Right renal cortex interstitium (tissue), 3 donors: Measurements from ENCODE around the gene PLXND1. TPM values are rescaled to one million over a fixed set of nuclear protein-coding genes. Genes with fewer than 3 reads are reported as not detected.
A peak's percentile ranks its signal among the peaks of the same experiment; 100 is the strongest.
"Not testable (repeated sequence)": the region's sequence is repeated elsewhere in the genome, so short reads cannot be mapped to it uniquely, and the experiment has no call there.

ENCODE experiments used
- DNase-seq, 3 donors: peaks; one replicate each; pipeline ENCODE4 v3.0.0-alpha.2; 2013; ENCODE audit warnings: low read depth in 3 of 3, low spot score in 2 of 3
- polyA plus RNA-seq, 3 donors: library from polyadenylated mRNA; unstranded; fragments of 120-200 nt; gene quantifications; one replicate each; pipeline ENCODE4 v1.2.1, GENCODE V29; 2013; ENCODE audit not compliant: insufficient read length in 3 of 3

The PLXND1 gene
- 100 to 1,000 TPM; 105 to 132 (median 117) TPM for polyA plus RNA-seq

DNA sequence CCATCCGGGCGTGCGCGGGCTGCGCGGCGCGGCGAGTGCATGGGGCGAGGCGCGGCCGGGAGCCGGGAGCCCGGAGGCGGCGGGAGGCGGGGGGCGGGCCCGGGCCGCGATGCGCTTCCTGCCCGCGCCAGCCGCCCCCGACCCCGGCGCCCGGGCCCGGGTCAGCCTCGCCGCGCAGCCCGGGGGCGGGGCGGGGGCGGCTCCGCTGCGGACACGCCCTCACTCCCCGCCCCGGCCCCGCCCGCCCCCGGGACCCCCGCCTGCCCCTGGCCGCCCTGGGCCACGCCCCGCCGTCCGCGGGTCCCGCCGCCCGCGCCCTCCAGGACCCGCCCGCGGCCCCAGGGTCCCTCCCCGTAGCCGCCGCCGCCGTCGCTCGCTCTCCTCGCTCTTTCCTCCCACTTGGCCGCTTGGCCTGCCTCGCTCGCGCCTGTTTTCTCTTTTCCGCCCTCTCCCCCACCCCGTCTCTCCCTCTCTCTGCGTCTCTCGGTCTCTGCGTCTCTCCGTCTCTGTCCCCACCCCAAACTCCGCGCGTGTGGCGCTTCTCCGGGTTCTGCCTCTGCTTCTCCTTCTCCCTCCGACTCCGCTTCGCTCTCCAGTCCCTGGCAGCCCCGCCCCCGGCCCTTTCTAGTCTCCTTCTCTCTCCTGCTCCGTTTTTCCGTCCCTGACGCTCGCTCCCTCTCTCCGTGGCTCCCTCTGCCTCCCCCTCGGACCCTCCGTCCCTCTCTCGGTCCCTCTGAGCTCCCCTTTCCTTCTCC is at the start of gene PLXND1:
Gene PLXND1, minus strand, starts transcription at position 41 of the 755 bp plus-strand sequence. Its CDS starts 37 bp downstream, at position 4.
- DNase-seq = no peak

DNA sequence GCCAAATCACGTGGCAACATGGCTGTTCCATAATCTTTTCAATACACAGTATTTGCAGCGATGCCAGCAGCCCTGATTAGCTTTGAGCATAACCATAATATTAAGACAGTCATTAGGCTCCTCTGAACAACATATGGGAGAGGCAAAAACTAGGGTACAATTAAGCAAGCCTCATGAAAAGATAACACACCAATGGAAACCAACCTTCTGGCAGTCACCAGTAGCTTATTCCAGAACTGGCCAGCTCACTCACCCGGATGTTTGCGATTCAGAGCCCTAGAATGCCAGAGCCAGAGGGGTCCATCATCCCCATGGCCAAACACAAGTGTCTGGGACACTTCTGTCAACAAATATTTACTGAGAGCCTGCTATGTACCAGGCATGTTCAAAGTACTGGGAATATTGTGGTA is 48.8 kb upstream of the PLXND1 start:
- DNase-seq = no peak

- no peak for DNase-seq
These were observed 47.7 kb upstream of the PLXND1 start for GRCh38 chr3:129654131-129654530.

DNA sequence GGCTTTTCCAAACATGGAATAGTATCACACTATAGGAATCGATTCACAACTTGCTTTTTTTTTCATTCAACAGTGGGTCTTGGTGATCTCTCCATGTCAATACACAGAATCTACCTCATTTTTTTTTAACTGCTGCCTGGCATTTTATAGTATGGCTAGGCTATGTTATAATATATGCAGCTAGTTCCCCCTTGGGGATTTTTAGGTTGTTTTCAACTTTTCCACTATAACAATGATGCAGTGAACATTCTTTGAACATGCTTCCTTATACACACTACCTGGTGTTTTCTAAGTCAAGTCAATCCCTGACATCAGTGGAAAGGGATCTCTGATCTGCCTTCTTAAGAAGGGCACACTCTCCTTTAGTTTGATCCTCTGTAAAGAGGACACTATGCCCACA is 46.5 kb upstream of the PLXND1 start:
- no peak for DNase-seq

- DNase-seq = no peak
These were observed 45.1 kb upstream of the PLXND1 start for GRCh38 chr3:129651435-129652202.

DNA sequence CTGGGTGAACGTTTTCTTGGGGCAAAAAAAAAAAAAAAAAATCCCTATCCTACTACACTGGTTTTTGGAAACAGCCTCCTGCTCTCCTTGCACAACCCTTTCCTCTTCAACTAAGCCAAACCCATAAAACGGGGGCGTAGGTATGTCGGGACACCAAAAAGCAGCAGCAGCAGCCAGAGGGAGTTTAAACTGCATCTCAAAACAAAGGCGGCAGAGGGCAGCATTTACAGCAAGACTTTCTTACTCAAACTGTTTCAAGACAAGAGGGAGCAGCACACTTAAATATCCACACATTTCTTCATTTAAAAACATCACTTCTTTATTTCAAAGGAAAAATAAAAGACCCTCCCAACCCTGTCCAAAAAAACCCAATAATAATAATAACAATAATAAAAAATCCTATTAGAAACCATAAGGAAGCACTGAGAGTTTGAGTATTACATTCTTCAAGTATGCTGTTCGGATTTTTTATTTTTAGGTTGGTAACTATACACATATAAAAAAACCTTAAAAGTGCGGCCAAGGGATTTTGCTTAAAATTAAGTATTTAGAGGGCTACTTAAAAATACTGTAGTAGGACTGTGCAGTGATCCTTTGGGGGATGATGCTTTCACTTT is 43.9 kb upstream of the PLXND1 start:
- DNase-seq = peak in 2 of 3 donors; percentile 40 to 43

DNA sequence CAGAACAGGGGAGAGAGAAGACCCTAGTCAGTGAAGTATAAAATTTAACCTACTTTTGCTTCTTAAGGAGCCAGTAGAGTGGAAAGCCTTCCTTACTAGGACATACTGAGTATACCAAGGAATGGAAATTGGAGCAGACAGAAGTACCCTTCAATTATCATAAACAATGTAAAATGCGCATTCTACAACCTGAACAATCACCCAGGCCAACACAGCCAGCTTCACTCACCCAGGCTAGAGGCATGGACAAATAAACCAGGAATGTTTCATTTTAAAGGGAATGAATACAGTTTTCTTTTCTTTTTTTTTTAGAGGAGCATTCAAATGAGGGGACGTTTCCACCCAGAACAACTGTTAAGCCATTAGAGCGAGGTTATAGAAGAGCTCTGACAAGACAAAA is 41.9 kb upstream of the PLXND1 start:
- DNase-seq = no peak

- no peak for DNase-seq
These were observed 38.8 kb upstream of the PLXND1 start for GRCh38 chr3:129645286-129645685.

DNA sequence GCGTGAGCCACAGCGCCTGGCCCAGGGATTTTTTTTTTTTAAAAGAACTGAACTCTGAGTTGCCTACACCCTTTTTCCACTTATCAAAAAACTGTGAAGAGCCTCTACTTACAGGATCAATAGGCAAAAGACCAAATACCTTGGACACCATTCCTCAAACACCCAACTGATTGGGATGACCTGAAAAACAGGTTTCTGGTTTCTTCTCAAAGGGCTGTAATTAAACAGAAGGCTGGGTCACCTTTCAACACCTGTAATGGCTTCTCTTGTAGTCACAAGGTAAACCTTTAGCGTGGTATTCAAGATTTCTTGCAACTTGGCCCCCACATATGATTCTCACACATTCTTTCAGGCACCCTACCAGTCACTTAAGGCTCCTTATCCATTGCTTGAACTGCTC is 38.4 kb upstream of the PLXND1 start:
- DNase-seq = no peak

DNA sequence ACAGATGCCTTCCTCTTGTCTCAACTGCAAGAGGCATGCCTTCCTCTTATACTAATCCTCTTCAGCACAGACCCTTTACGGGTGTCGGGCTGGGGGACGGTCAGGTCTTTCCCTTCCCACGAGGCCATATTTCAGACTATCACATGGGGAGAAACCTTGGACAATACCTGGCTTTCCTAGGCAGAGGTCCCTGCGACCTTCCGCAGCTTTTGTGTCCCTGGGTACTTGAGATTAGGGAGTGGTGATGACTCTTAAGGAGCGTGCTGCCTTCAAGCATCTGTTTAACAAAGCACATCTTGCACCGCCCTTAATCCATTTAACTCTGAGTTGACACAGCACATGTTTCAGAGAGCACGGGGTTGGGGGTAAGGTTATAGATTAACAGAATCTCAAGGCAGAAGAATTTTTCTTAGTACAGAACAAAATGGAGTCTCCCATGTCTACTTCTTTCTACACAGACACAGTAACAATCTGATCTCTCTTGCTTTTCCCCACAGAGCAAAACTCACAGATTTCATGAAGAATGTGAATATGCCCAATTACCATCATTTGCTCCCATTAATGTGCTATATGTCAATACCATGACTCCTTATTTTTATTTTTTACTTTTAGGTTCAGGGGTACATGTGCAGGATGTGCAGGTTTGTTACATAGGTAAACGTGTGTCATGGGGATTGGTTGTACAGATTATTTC is 35.2 kb upstream of the PLXND1 start:
- DNase-seq = not testable (repeated sequence)

DNA sequence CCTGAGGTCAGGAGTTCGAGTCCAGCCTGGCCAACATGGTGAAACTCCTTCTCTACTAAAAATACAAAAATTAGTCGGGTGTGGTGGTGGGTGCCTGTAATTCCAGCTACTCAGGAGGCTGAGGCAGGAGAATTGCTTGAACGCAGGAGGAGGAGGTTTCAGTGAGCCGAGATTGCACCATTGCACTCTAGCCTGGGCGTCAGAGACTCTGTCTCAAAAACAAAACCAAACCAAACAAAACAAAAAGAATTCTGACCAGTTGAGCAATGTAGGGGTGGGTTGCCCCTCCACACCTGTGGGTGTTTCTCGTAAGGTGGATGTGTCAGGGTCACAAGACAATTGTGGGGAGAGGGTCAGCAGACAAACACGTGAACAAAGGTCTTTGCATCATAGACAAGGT is 34.5 kb upstream of the PLXND1 start:
- DNase-seq = not testable (repeated sequence)

DNA sequence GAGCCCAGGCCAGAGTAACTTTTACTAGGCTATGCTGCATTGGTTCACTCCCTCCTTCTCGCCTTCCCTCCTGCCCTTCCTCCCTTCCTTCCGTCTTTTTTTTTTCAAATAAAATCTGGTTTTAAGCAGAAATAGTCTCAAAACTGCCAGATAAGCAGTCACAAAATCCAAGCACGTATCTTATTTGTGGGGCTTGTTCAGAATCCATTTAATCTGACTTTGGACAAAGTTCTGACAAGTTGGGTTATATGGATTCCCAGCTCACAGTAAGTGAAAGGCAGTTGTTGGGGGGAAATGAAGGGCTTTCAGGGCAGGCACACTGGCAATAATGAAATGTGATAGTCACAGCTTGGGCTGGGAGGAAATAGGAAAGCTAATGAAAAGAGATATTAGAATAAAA is 32.0 kb upstream of the PLXND1 start:
- no peak for DNase-seq

- no peak for DNase-seq
These were observed 29.6 kb upstream of the PLXND1 start for GRCh38 chr3:129636082-129636481.

DNA sequence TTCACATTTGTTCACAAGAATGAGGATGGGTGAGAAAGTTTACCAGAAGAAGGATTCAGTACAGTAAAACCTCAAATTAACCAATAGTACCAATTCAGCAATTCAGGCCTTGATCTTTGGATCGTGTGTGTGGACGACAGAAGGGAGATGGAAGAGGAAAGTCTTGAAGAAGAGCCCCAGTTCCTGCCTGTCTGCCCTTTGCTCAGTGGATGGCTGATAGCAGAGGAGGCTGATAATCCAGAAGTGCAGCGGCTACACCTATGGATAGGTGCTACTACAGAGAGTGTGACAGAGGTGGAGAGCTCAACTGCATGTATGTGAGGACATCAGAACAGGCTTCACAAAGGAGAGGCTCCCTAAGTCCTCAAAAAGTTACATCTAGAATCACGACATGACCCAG is 29.2 kb upstream of the PLXND1 start:
- DNase-seq = no peak

GRCh38 chr3:129633751-129634481 is 27.4 kb upstream of the PLXND1 start:
- no peak for DNase-seq

- no peak for DNase-seq
These were observed 26.5 kb upstream of the PLXND1 start for GRCh38 chr3:129632977-129633376.

- DNase-seq = no peak
These were observed 26.1 kb upstream of the PLXND1 start for GRCh38 chr3:129632556-129632955.

GRCh38 chr3:129632056-129632455 is 25.6 kb upstream of the PLXND1 start:
- DNase-seq = no peak

- DNase-seq = no peak
These were observed 22.5 kb upstream of the PLXND1 start for GRCh38 chr3:129629011-129629410.

- DNase-seq = no peak
These were observed 21.7 kb upstream of the PLXND1 start for GRCh38 chr3:129628169-129628522.
